Measurements from ENCODE around the gene PRKN.
"Not testable (repeated sequence)": the region's sequence is repeated elsewhere in the genome, so short reads cannot be mapped to it uniquely, and the experiment has no call there.

PRKN gene

GRCh38 chr6:162710419-162710818, 17.1 kb downstream of the PRKN start:
- no peak for DNase-seq

- no peak for DNase-seq
Measured at GRCh38 chr6:162709431-162709830, 18.1 kb downstream of the PRKN start.

- no peak for DNase-seq
Measured at GRCh38 chr6:162708971-162709370, 18.6 kb downstream of the PRKN start.

- no peak for DNase-seq
Measured at GRCh38 chr6:162706232-162706631, 21.3 kb downstream of the PRKN start.

GRCh38 chr6:162705736-162706135, 21.8 kb downstream of the PRKN start:
- DNase-seq: no peak

- DNase-seq: no peak
Measured at GRCh38 chr6:162704001-162704400, 23.6 kb downstream of the PRKN start.

- no peak for DNase-seq
Measured at GRCh38 chr6:162702446-162702845, 25.1 kb downstream of the PRKN start.

GRCh38 chr6:162701551-162701950, 26.0 kb downstream of the PRKN start:
- no peak for DNase-seq

- no peak for DNase-seq
Measured at GRCh38 chr6:162700966-162701365, 26.6 kb downstream of the PRKN start.

GRCh38 chr6:162699961-162700360, 27.6 kb downstream of the PRKN start:
- DNase-seq: no peak

- no peak for DNase-seq
Measured at GRCh38 chr6:162698440-162698839, 29.1 kb downstream of the PRKN start.

GRCh38 chr6:162697872-162698403, 29.6 kb downstream of the PRKN start:
- DNase-seq: no peak

GRCh38 chr6:162690158-162690557, 37.4 kb downstream of the PRKN start:
- no peak for DNase-seq

GRCh38 chr6:162688751-162689345, 38.7 kb downstream of the PRKN start:
- DNase-seq: no peak

- DNase-seq: no peak
Measured at GRCh38 chr6:162685586-162685985, 42.0 kb downstream of the PRKN start.

- no peak for DNase-seq
Measured at GRCh38 chr6:162684961-162685360, 42.6 kb downstream of the PRKN start.

GRCh38 chr6:162684052-162684451, 43.5 kb downstream of the PRKN start:
- no peak for DNase-seq

GRCh38 chr6:162683135-162683534, 44.4 kb downstream of the PRKN start:
- no peak for DNase-seq

GRCh38 chr6:162681447-162681846, 46.1 kb downstream of the PRKN start:
- DNase-seq: no peak

- no peak for DNase-seq
Measured at GRCh38 chr6:162680871-162681270, 46.7 kb downstream of the PRKN start.

GRCh38 chr6:162680367-162680766, 47.2 kb downstream of the PRKN start:
- no peak for DNase-seq

GRCh38 chr6:162679681-162680080, 47.9 kb downstream of the PRKN start:
- DNase-seq: no peak

- DNase-seq: not testable (repeated sequence)
Measured at GRCh38 chr6:162678896-162679295, 48.7 kb downstream of the PRKN start.

GRCh38 chr6:162675503-162675902, 52.1 kb downstream of the PRKN start:
- no peak for DNase-seq

GRCh38 chr6:162674452-162674851, 53.1 kb downstream of the PRKN start:
- no peak for DNase-seq

Data from stimulated activated CD4-positive, alpha-beta T cell treated with anti-CD3 and anti-CD28 coated beads, Interleukin-4, amount 100 ng/mL, for 4 hours (primary cell).